ENCODE measurements around the gene ABLIM1.
A peak's percentile ranks its signal among the peaks of the same experiment; 100 is the strongest.

ABLIM1 gene

DNA sequence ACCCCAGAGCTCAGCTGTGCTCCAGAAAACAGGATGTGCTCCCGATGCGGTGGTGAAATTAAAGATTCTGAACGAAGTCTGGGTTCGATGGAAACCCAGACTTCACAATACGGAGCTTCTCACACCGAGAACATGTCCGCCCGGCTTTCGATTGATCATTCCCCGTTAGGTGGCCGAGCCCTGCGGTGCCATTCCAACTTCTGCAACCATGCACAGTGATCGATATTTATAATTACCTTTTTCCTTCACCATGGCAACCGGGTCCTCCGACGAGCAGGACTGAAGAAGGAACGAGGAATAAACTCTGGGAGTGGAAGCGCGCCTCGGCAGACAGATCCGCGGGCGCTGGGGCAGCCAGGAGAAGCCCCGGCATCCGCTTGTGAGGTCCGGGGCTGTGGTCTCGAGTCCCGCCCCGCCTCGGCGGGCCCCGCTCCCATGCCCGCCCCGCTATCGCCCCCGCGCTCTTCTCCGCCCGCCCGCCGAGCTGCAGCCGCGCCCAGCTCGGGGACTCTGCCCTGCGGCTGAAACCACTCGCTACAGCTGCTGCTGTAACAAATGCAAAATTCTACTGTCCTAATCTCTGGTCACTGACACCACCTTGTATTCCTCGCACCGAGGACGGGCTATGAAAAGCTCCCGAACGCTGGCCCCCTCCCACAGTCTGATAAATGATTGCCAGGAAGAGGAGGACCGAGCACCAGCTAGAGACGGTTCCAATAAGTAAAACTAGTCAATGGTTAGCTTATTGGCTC, 26.2 kb downstream of the ABLIM1 start (continued):
- TF ChIP-seq, protein P1, sequence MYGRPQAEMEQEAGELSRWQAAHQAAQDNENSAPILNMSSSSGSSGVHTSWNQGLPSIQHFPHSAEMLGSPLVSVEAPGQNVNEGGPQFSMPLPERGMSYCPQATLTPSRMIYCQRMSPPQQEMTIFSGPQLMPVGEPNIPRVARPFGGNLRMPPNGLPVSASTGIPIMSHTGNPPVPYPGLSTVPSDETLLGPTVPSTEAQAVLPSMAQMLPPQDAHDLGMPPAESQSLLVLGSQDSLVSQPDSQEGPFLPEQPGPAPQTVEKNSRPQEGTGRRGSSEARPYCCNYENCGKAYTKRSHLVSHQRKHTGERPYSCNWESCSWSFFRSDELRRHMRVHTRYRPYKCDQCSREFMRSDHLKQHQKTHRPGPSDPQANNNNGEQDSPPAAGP (tag by site-specific recombination; IDR thresholded peaks at IDR 0.05), result no peak
- TF ChIP-seq ZNF280C (tag by site-specific recombination; IDR thresholded peaks at IDR 0.05) (no peak), ZNF350 (tag by site-specific recombination; IDR thresholded peaks at IDR 0.05) (no peak), RBAK (tag by site-specific recombination; IDR thresholded peaks at IDR 0.05) (no peak), MYNN (tag by site-specific recombination; IDR thresholded peaks at IDR 0.05; ENCODE audit: borderline replicate concordance) (no peak), ZNF121 (tag by site-specific recombination; IDR thresholded peaks at IDR 0.05) (no peak), ZNF184 (tag by site-specific recombination; IDR thresholded peaks at IDR 0.05) (no peak), ZNF692 (tag by site-specific recombination; IDR thresholded peaks at IDR 0.05) (peak; percentile 88), ZFHX2 (tag by site-specific recombination; conservative IDR thresholded peaks at IDR 0.05) (peak; percentile 87), YY2 (tag by site-specific recombination; IDR thresholded peaks at IDR 0.05) (no peak), SCRT1 (tag by site-specific recombination; IDR thresholded peaks at IDR 0.05; ENCODE audit: borderline replicate concordance) (no peak), ZNF792 (tag by site-specific recombination; IDR thresholded peaks at IDR 0.05) (no peak), ZNF274 (IDR thresholded peaks at IDR 0.05; ENCODE audit: low read length) (no peak), ZNF274 (tag by site-specific recombination; IDR thresholded peaks at IDR 0.05; ENCODE audit: borderline replicate concordance) (no peak), ZXDB (tag by site-specific recombination; IDR thresholded peaks at IDR 0.05) (no peak), ZFP69B (tag by site-specific recombination; IDR thresholded peaks at IDR 0.05) (0 out of 2 replicates have a peak, but pooled peaks have one; percentile 38), ZNF311 (tag by site-specific recombination; IDR thresholded peaks at IDR 0.05; ENCODE audit: borderline replicate concordance) (no peak), SETDB1 (IDR thresholded peaks at IDR 0.05; ENCODE audit: insufficient read length, low read length) (no peak), ZBTB48 (tag by site-specific recombination; IDR thresholded peaks at IDR 0.05) (no peak), ZNF324 (tag by site-specific recombination; IDR thresholded peaks at IDR 0.05) (no peak), OVOL3 (tag by site-specific recombination; IDR thresholded peaks at IDR 0.05) (no peak), YY1 (tag by site-specific recombination; IDR thresholded peaks at IDR 0.05) (0 out of 2 replicates have a peak, but pooled peaks have one; percentile 32), ZNF16 (tag by site-specific recombination; IDR thresholded peaks at IDR 0.05; ENCODE audit: low read depth) (no peak), BCL11B (tag by site-specific recombination; IDR thresholded peaks at IDR 0.05; ENCODE audit: low read depth) (no peak), ZNF558 (tag by site-specific recombination; IDR thresholded peaks at IDR 0.05) (no peak), ZNF571 (tag by site-specific recombination; IDR thresholded peaks at IDR 0.05) (no peak), ZNF266 (tag by site-specific recombination; IDR thresholded peaks at IDR 0.05; ENCODE audit: low read depth) (no peak), HOXA7 (CRISPR knock-in tag; IDR thresholded peaks at IDR 0.05; ENCODE audit: borderline replicate concordance) (no peak), ZNF626 (tag by site-specific recombination; IDR thresholded peaks at IDR 0.05) (no peak), ZNF394 (tag by site-specific recombination; IDR thresholded peaks at IDR 0.05; ENCODE audit: borderline replicate concordance) (peak; percentile 27; the same call in 1 of the 2 replicates), ZBTB1 (tag by site-specific recombination; IDR thresholded peaks at IDR 0.05) (no peak), ZBTB17 (tag by site-specific recombination; IDR thresholded peaks at IDR 0.05) (peak; percentile 90), TCF7L2 (IDR thresholded peaks at IDR 0.05; ENCODE audit: borderline replicate concordance, low read depth, low read length) (no peak), ZFP3 (tag by site-specific recombination; IDR thresholded peaks at IDR 0.05; ENCODE audit: low read depth) (no peak), ZNF211 (tag by site-specific recombination; IDR thresholded peaks at IDR 0.05; ENCODE audit: low read depth) (no peak), EGR2 (tag by site-specific recombination; IDR thresholded peaks at IDR 0.05; ENCODE audit: low read depth) (peak; percentile 76), ZNF239 (tag by site-specific recombination; IDR thresholded peaks at IDR 0.05) (no peak)
- TF ChIP-seq, protein P2, sequence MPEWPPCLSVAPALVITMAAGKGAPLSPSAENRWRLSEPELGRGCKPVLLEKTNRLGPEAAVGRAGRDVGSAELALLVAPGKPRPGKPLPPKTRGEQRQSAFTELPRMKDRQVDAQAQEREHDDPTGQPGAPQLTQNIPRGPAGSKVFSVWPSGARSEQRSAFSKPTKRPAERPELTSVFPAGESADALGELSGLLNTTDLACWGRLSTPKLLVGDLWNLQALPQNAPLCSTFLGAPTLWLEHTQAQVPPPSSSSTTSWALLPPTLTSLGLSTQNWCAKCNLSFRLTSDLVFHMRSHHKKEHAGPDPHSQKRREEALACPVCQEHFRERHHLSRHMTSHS (tag by site-specific recombination; IDR thresholded peaks at IDR 0.05), result no peak
